ENCODE data around the gene NEBL. TPM values are rescaled to one million over a fixed set of nuclear protein-coding genes. Genes with fewer than 3 reads are reported as not detected.

Gene NEBL
- total RNA-seq, 1 donor from 2014 or later, result 1.2 TPM

DNA sequence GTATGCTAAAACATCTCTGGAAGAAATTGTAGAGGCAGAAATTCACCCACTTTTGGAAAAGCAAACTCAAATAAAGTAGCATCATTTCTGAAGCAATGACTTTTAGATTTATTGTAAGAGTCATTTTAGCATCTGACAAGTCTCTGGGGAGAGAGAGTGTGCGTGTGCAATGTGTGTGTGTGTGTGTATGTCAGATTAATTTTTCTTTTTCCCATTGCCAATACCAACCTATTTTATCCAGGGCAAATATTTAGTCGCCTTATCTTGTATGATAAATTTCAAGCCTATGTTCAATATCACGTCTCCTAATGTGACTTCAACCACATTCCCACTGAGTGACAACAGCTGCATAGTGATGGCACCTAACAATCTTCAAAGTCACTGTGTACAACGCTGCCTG, 101.7 kb downstream of the NEBL start:
- DNase-seq (ENCODE audit: low spot score) (no peak), ATAC-seq (no peak)

DNA sequence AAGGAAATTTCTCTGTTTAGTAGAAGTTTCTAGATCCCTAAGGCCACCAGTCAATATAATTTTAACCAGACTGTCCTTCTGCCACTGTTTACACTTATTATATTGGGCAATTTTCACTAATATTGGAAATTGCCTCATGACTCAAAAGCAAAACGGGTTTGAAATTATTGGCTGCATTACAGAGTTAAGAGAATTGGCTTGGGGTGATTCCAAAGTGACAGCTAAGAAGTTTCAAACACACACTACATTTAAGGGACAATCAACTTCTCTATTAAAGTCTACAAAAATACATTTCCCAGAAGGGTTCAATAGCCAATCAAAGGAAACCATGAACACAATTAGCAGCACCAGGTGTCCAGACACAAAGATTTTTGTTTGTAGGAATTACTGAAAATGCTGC, 111.9 kb downstream of the NEBL start:
- no peak for DNase-seq (ENCODE audit: low spot score)
- ATAC-seq, result no peak

DNA sequence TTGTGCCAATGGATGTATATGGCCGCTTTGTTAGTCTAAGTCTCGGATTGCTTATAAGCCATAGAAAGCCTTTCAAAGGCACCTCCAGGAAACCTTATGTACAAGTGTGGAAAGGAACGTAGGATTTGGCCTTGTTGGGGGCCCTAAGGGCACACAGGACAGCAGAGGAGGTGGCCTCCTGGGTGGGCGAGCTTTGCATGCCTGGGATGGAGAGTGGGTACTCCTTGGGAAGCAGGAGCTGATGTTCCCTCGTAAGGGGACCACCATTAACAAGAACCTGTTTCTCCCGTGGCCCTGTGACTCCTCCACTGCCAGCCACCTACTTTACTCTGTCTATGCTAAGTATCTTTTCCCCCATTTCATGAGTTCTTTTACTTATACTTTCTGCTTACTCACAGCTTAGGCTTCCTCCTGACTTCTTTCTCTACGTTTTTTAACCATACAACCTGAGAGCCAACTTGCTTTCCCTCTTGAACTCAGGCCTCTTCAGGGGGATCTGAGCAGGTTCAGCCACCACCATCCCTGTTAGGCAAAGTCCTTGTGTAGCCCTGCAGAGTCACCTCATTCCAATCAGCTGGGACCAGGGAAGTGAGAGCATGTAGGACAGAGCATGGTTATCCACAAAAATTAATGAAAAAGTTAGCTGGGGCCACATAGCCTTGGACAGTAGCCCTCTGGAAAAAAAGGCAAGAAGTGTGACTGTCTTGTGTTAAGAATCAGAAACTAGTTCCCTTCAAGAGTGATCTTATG, 118.9 kb downstream of the NEBL start:
- DNase-seq (ENCODE audit: low spot score) (no peak), ATAC-seq (no peak)

DNA sequence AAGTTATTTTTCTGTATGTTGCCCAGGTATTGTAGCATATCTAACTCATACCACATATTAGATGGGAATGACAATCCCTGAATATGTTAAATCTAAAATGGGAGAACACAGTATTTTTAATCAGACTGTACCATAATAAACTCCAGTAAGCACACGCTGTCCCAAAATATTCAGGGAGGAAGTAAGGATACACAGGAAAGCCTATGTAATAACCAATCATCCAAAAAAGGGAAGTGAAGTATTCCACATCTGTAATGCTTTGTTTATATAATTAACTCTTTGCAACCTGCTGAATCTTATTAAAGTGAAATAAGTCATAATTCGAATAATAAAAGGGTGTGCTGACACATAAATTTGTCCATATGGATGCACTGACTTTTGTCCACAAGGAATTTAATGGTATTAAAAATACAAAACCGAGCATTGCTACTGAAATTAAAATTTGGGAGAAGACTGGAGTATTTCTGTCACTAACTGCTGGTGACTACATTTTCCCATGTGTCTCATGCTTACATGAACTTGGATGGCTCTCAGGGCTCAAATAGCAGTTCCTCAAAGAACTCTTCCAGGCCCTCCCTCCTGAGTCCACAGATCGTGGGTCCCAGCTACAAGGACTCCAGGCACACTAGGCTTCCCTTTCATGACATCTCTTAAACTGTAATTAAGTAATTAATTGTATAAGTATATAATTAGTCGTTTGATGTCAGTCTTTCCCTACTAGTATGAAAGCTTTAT, 120.6 kb downstream of the NEBL start:
- no peak for ATAC-seq

GRCh38 chr10:20771051-20771450, 126.1 kb downstream of the NEBL start:
- ATAC-seq, result no peak
- DNase-seq (ENCODE audit: low spot score), result no peak

More for the DNA sequence above, 120.6 kb downstream of the NEBL start:
- DNase-seq (ENCODE audit: low spot score), result no peak

DNA sequence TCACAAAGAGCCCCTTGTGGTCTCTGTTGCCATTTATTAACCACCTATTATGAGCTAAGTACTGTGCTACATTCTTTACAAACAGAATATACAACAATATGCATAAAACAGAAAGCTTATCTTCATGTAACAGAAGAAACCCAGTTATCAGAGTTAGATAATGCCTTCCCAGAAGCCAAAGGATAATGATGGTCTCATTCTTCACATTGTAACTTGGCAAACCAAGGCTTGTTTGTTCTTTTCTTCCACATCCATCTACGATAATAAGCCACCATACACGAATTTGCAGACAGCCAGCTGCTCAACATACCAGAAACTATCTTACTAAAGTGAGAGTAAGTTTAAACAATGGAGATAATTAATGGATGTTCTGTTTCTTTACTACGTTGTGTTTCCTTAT, 127.6 kb downstream of the NEBL start:
- ATAC-seq (no peak), DNase-seq (ENCODE audit: low spot score) (no peak)

DNA sequence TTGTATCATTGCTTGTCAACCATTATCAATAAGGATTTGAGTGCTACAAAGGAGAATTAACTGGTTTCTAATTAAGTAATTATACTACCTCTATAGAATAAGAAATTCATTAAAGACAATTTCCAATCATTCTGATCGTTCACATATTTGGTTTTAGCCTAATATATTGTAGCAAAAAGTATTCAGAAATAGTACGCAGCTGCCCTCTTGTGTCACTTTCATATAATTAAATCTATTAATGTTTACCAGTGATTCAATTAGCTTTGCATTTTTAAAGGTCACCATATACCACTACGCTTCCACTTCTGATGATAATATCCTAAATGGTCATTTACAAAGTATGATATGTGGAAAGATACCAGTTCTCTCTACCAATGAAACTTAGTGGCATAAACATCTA, 128.3 kb downstream of the NEBL start:
- ATAC-seq (no peak), DNase-seq (ENCODE audit: low spot score) (no peak)

- ATAC-seq (no peak), DNase-seq (ENCODE audit: low spot score) (no peak)
These were observed 130.1 kb downstream of the NEBL start for GRCh38 chr10:20767028-20767427.

GRCh38 chr10:20765066-20765465, 132.0 kb downstream of the NEBL start:
- DNase-seq (ENCODE audit: low spot score) (no peak), ATAC-seq (no peak)

GRCh38 chr10:20760460-20760859, 136.7 kb downstream of the NEBL start:
- DNase-seq (ENCODE audit: low spot score) (no peak), ATAC-seq (no peak)

DNA sequence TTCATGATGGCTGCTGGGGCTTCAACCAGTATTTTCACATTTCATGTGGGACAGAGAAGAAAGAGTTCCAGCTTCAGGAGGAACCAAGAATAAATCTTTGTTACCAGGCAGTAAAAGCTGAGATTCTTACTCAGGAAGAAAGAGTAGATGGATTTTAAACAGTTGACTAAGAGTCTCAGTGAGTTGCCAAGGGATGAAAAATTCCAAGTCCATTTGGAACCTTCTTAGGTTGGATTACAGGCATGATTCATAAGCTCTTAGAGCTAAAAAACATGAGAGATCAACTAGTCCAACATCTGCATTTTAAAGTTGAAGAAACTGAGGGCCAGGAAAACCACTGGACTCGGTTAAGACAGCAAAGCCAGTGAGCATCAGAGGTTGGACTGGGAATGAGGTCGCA, 148.6 kb downstream of the NEBL start:
- DNase-seq (ENCODE audit: low spot score) (no peak), ATAC-seq (no peak)

- DNase-seq (ENCODE audit: low spot score), result no peak
- ATAC-seq, result no peak
These were observed 149.3 kb downstream of the NEBL start for GRCh38 chr10:20747782-20748181.

DNA sequence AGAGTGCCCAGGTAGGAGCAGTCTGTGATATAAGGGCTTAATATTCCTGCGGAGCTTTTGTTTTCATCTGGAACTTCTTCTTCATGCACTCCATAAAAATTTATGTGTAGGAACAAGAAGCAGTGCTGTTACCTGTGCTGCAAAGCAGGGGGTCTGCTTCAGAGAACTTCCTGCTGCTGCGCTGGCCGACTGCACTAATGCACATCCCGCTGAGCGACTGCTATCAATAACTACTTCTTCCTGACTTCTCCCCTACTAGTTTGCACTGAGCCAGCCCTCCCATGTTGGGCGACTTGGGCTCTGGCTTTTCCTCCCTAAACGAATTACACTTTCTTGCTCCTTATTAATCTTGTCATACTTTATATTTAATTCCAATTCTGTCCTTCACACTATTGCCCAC, 150.3 kb downstream of the NEBL start:
- DNase-seq (ENCODE audit: low spot score), result no peak
- no peak for ATAC-seq

DNA sequence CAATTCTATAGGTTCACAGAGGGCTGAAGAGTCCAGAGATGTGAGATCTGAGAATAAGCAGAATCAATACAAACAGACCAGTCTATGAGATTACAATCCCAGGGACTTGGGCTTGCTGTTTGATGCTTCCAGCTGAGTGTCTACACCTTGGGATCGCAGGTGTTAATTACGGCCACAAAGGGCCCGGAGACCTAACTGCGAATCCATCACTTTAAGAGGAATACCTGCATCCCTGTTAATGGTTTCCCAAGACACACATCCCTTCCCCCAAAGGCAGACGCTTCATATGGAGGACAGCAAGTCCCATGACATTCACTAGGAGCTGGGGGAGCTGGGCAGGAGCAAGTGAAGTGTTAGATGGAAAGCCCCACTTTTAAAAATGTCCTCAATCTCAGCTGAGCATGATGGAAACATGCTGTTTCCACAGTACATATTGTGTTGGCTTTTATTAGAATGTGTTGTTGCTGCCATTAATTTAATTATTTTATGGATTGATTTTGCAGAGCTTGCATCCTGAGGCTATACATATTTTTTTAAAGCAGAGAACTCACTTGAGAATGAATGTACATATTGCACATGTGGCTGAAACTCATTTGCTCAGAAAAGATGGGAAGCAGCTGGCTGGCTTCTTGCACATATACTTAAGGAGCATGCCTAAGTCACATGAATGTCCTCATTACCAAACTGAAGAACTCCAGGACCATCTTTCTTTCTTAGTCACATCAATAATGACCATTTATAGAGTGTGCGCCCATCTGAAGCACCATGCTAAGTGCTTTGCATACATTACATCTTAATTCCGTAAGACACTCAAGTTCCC, 151.3 kb downstream of the NEBL start:
- no peak for ATAC-seq
- no peak for DNase-seq (ENCODE audit: low spot score)

DNA sequence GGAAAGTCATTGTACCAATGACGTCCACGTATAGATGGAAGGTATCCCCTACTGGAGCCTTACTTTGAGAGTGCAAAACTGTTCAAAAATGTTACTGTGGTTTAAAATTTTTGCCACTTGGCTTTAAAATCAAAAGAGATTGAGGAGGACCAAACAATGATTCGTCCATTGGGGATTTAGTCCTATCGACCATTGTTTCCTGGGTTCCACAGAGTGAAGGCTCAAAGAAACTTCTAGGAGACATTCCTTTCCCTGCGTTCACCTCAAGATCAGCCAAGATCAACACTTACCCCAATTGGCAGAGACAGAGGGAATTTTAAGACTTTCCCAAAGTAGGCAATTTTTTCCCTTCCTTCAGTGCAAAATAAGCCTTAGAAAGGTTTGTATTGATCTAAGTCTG, 152.3 kb downstream of the NEBL start:
- DNase-seq (ENCODE audit: low spot score) (no peak), ATAC-seq (no peak)

DNA sequence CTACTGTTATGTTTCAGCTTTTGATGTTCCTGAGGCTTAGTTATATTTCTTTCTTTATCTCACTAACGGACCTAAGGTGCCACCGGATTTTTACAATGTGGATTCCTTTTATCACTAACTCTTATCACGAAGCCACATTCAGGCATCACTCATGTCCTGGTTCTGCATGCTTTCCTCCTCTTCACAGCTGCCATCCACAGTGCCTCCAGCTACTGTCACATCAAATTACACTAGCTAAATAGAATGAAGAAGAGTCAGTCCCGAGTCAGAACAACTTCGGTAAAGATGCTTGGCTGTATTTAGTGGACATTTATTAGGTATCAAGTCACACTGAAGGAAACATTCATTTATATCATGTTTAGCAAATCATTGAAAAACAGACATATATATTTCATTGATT, 153.2 kb downstream of the NEBL start:
- ATAC-seq (no peak), DNase-seq (ENCODE audit: low spot score) (no peak)

DNA sequence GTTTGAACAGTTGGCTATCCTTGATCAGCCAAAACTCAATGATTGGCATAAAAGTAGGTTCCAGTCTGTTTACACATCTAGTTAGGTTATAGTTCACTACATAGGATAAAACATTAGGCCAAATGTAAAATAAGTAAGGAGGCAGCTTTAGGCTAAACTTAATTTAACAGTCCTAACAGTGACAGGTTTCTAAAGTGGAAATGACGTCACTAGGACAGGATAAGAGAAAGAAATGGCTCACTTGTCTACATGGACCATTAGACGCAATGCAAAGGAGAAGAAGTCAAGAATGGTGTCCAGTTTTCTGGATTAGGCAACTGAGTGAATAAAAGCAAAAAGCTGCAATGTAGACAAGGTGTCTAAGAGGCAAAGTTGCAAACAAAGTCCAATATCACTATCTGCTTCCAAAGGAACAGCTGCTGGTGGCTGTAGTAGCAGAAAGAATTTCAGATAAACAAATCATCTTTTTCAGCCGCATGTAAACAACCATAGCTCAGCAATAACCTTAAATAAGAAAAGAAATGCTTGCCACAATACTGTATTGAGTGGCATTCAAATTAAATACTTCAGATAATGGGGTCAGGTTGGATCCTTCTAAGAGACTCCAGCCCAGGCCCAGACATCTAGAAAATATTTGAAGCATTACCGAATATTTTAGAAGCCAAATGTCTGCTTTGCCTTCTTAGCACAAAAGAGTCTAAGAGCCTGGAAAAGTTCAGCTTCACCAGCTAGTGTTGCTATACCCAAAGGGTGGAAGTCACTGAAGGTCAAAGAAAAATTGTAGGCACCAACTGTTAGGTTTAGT, 154.2 kb downstream of the NEBL start:
- no peak for DNase-seq (ENCODE audit: low spot score)
- ATAC-seq, result no peak

DNA sequence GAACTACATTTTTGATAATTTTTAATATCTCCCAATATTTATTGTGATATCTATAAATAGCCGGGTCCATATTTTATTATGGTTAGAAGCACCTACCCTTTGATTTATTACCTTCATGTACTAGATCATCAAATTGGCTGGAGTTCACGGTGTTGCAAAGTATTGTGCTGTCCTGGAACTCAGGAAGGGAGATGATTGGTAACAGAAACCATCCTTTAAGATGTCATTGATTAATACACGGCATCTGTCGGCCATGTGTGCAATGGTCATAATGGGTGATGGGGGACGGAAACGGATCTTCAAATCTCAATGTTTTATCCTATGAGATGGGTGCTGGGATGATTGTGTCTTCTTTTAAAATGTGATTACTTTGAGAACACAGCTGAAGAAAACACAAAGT, 157.0 kb downstream of the NEBL start:
- DNase-seq (ENCODE audit: low spot score), result no peak
- no peak for ATAC-seq

DNA sequence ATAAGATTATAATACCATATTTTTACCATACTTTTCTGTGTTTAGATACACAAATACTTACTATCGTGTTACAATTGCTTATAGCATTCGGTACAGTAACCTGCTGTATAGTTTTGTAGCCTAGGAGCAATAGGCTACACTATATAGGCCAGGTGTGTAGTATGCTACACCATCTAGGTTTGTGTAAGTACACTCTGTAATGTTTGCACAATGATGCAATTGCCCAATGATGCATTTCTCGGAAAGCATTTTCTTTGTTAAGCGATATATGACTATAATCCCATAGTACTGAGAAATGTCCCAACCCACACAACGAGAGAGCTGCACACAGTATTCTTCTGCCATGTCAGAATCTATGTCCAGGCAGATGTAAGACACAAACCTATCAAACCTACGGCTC, 160.0 kb downstream of the NEBL start:
- DNase-seq (ENCODE audit: low spot score) (no peak), ATAC-seq (no peak)

Measured in left lobe of liver (tissue), 2 donors.